Stomach (tissue), 9 donors: ENCODE data around the gene KCNMB4. TPM values are rescaled to one million over a fixed set of nuclear protein-coding genes. Genes with fewer than 3 reads are reported as not detected.

Source experiments
- DNase-seq, 2 donors: peaks; one replicate each; pipeline versions ENCODE4 v3.0.0 to v3.0.0-alpha.2; 2013 to 2019
- H3K27ac ChIP-seq, 5 donors: fragments of 200-600 bp in 4 of 5; sonication (generic) in 4 of 5; one replicate each; pipeline ENCODE4 v1.5.1; 2013 to 2019; ENCODE audit warnings: mild to moderate bottlenecking in 1 of 5, moderate library complexity in 1 of 5
- H3K27me3 ChIP-seq, 3 donors: fragments of 200-600 bp; sonication (generic); one replicate each; pipeline ENCODE4 v1.5.1; 2017 to 2019; ENCODE audit warnings: mixed run types in 1 of 3
- H3K36me3 ChIP-seq, 4 donors: fragments of 200-600 bp; sonication (generic); 1 replicate in 3 of 4; 2 replicates in 1 of 4; pipeline ENCODE4 v1.5.1; 2016 to 2019
- H3K4me1 ChIP-seq, 4 donors: fragments of 200-600 bp; sonication (generic); one replicate each; pipeline ENCODE4 v1.5.1; 2016 to 2019
- H3K4me3 ChIP-seq, 4 donors: fragments of 200-600 bp; sonication (generic) in 3 of 4; one replicate each; pipeline ENCODE4 v1.5.1; 2016 to 2019; ENCODE audit warnings: mild to moderate bottlenecking in 1 of 4
- H3K9me3 ChIP-seq, 4 donors: fragments of 200-600 bp; sonication (generic); one replicate each; pipeline ENCODE4 v1.5.1; 2016 to 2019
- CTCF ChIP-seq, 7 experiments: fragments of 450-650 bp in 4 of 7; fragments of 200-600 bp in 3 of 7; sonication (generic) in 3 of 7; IDR thresholded peaks; one replicate each; pipeline ENCODE4 v1.5.1; 2016 to 2019; ENCODE audit warnings: antibody characterized with exemption in 7 of 7, control low read depth in 2 of 7, mild to moderate bottlenecking in 1 of 7
- EP300 ChIP-seq: sonication (generic); formaldehyde crosslinking; IDR thresholded peaks from one replicate; pipeline ENCODE4 v1.6.1; 2017; ENCODE audit warnings: antibody characterized with exemption
- POLR2A ChIP-seq, 4 donors: fragments of 450-650 bp; IDR thresholded peaks; one replicate each; pipeline ENCODE4 v1.6.1; 2016; ENCODE audit warnings: antibody characterized with exemption in 4 of 4, control low read depth in 2 of 4, mild to moderate bottlenecking in 1 of 4, moderate library complexity in 1 of 4
- POLR2AphosphoS5 ChIP-seq, 3 donors: sonication (generic); formaldehyde crosslinking; IDR thresholded peaks; one replicate each; pipeline ENCODE4 v1.6.1; 2016; ENCODE audit warnings: antibody characterized with exemption in 3 of 3
- WGBS, 5 donors: extraction: QIAGEN DNeasy Blood & Tissue Kit in 3 of 5; methylation state at CpG; one replicate each; pipeline versions ENCODE4 v1.1.5 to v1.1.7; 2013 to 2018; 5-methylcytosine and 5-hydroxymethylcytosine counted together
- intact Hi-C: fragments of 100-400 bp; cut with DNase I; formaldehyde crosslinking; loops from one replicate; pipeline ENCODE4 v1.15.1; 2023; ENCODE audit warnings: low total_unique reads
- polyA plus RNA-seq, 3 donors: library from polyadenylated mRNA; stranded (reverse); fragments of 200-250 nt; gene quantifications; one replicate each; pipeline ENCODE4 v1.2.3, GENCODE V29; 2013
- total RNA-seq, 5 donors: library from RNA; depleted of rRNA; stranded (reverse); fragments of >200 nt; gene quantifications; one replicate each; pipeline versions ENCODE4 v1.1.0 to v1.2.3, GENCODE V29; 2014 to 2016
- donor health status: healthy with polysubstance abuse.
- donor health status: Bipolar disorder and iron deficiency.
- donor health status: healthy.

KCNMB4 gene
- total and polyA plus RNA-seq, 8 donors, result under 0.01 to 6.2 (median 2.0) TPM; not detected in 2

DNA sequence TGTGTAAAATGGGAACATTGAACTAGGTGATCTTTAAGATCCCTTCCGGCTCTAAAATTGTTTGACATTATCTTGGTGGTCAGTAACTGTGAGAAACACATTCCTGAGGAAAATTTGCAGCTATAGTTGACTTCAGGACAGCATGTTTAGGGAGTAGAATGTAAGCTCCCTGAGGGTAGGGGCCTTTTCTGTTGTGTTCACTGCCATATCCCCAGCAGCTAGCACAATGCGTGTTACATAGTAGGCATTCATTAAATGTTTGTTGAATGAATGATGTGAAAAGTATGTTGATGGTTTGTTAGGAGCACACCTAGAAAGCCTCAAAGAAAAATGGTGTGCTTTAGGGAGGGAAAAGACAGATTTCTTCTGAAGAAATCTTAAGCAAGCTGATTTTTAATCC, 38.5 kb upstream of the KCNMB4 start:
- no peak for TF ChIP-seq EP300
- no peak for TF ChIP-seq CTCF (IDR thresholded peaks at IDR 0.05)

DNA sequence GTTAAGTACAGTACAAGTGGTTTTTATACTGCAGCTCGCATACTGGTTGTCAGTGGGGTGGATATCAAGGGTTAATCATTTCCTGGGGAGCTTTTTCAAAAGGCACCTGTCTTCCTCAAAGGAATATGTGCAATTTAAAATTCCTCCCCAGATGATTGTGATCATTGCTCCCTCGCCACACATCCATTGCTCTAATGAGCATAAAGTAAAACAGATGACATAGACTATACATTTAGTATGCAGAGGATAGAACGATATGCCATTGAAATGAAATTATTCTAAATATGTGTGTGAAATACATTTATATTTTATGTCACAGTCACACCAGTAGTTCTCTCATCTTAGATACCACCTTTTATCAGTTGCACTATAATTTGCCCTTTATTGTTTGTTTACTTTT, 36.4 kb upstream of the KCNMB4 start:
- WGBS, 5 donors, result 96 to 98% (median 96%) methylated on average over 3 of the region's 3 CpGs
- intact Hi-C loops, result no loop called here
- Histone ChIP-seq H3K27me3 (no peaks in the 10 kb centered on the region), H3K4me1 (no peaks in the 10 kb centered on the region), H3K9me3 (no peaks in the 10 kb centered on the region), H3K36me3 (peaks cover 0 to 11% (median 5%) of the 10 kb centered on the region in 4 donors), H3K4me3 (no peak overlapping the region), H3K27ac (no peak overlapping the region)
- no peak for DNase-seq
- TF ChIP-seq POLR2AphosphoS5 (IDR thresholded peaks at IDR 0.05) (no peak), EP300 (no peak), POLR2A (IDR thresholded peaks at IDR 0.05) (no peak), CTCF (IDR thresholded peaks at IDR 0.05) (no peak)

More for the DNA sequence above, 38.5 kb upstream of the KCNMB4 start:
- intact Hi-C loops, result no loop called here
- Histone ChIP-seq H3K27me3 (no peaks in the 10 kb centered on the region), H3K4me1 (no peaks in the 10 kb centered on the region), H3K4me3 (no peak overlapping the region), H3K36me3 (peaks cover 0 to 14% (median 6%) of the 10 kb centered on the region in 4 donors), H3K9me3 (no peaks in the 10 kb centered on the region), H3K27ac (no peak overlapping the region)
- DNase-seq, result no peak
- WGBS, 5 donors, result 97 to 100% (median 98%) methylated on average over 2 of the region's 2 CpGs

GRCh38 chr12:70330158-70330557, 35.9 kb upstream of the KCNMB4 start:
- 94 to 100% (median 98%) methylated on average over 2 of the region's 2 CpGs for WGBS, 5 donors
- no peaks in the 10 kb centered on the region for H3K9me3 ChIP-seq
- intact Hi-C loops, result no loop called here

DNA sequence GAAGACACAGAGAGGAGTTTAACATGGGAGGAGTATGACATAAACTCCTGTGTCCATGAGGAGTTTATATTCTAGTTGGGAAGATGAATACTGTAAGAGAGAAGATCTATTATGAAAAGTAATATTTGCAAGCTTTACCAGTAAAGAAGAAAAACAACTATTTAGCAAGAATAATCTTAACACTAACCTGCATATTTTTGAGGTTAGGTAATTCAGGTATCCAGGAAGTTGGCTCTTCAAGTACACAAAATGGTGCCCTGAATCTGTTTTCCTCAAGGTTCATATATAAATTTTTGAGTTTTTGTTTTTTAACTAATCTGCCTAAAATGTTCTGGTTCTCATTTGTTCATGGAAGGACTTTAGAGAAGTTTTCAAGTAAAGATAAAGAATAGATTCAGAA, 33.9 kb upstream of the KCNMB4 start:
- no peak for TF ChIP-seq CTCF (IDR thresholded peaks at IDR 0.05)
- TF ChIP-seq POLR2A (IDR thresholded peaks at IDR 0.05), result no peak
- no peak for TF ChIP-seq EP300
- no peak for TF ChIP-seq POLR2AphosphoS5 (IDR thresholded peaks at IDR 0.05)
- Histone ChIP-seq H3K4me3 (no peak overlapping the region), H3K27me3 (no peaks in the 10 kb centered on the region), H3K4me1 (no peaks in the 10 kb centered on the region), H3K9me3 (no peaks in the 10 kb centered on the region), H3K27ac (no peak overlapping the region), H3K36me3 (peaks cover 0 to 34% (median 24%) of the 10 kb centered on the region in 4 donors)
- no peak for DNase-seq
- intact Hi-C loops, result no loop called here

More at GRCh38 chr12:70330158-70330557, 35.9 kb upstream of the KCNMB4 start:
- no peak for DNase-seq
- H3K27me3 ChIP-seq, result no peaks in the 10 kb centered on the region
- no peaks in the 10 kb centered on the region for H3K4me1 ChIP-seq
- H3K4me3 ChIP-seq, result no peak overlapping the region
- H3K36me3 ChIP-seq, result peaks cover 0 to 16% (median 9%) of the 10 kb centered on the region in 4 donors
- H3K27ac ChIP-seq, result no peak overlapping the region
- TF ChIP-seq POLR2AphosphoS5 (IDR thresholded peaks at IDR 0.05) (no peak), EP300 (no peak), POLR2A (IDR thresholded peaks at IDR 0.05) (no peak), CTCF (IDR thresholded peaks at IDR 0.05) (no peak)
